DND-41 (cell line): ENCODE measurements around the gene MYLK2.

Source experiments
- EZH2 ChIP-seq: IDR thresholded peaks from 3 replicates; pipeline ENCODE4 v1.6.1; 2012; ENCODE audit warnings: borderline replicate concordance, low read depth, mild to moderate bottlenecking, moderate library complexity, low read length, inconsistent platforms; ENCODE audit not compliant: severe bottlenecking
- TF ChIP-seq, protein P1 (sequence below): IDR thresholded peaks from 2 replicates; pipeline ENCODE4 v1.5.1; 2012; ENCODE audit warnings: borderline replicate concordance, low read length, moderate library complexity, mild to moderate bottlenecking; ENCODE audit not compliant: poor library complexity, severe bottlenecking; ENCODE audit errors: extremely low read depth

DNA sequence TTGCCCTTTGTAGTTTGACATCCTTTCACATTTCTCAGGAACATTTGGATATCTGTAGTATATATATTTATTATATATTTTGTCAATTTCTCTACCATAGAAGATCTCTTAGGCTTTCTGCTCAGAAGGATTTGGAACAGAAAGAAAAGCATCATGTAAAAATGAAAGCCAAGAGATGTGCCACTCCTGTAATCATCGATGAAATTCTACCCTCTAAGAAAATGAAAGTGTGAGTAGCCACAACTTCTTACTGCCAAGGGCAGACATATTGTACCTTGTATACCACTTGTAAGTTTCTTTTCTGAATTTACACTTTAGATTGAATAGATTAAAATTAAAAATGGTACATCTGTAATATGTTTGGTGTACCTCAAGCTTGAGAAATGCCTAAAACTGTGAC is 48.9 kb upstream of the MYLK2 start:
- TF ChIP-seq, protein P1, sequence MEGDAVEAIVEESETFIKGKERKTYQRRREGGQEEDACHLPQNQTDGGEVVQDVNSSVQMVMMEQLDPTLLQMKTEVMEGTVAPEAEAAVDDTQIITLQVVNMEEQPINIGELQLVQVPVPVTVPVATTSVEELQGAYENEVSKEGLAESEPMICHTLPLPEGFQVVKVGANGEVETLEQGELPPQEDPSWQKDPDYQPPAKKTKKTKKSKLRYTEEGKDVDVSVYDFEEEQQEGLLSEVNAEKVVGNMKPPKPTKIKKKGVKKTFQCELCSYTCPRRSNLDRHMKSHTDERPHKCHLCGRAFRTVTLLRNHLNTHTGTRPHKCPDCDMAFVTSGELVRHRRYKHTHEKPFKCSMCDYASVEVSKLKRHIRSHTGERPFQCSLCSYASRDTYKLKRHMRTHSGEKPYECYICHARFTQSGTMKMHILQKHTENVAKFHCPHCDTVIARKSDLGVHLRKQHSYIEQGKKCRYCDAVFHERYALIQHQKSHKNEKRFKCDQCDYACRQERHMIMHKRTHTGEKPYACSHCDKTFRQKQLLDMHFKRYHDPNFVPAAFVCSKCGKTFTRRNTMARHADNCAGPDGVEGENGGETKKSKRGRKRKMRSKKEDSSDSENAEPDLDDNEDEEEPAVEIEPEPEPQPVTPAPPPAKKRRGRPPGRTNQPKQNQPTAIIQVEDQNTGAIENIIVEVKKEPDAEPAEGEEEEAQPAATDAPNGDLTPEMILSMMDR: no peak
- no peak for TF ChIP-seq EZH2
